Stimulated activated CD8-positive, alpha-beta memory T cell treated with anti-CD3 and anti-CD28 coated beads, Interleukin-15, amount 100 ng/mL, for 4 hours (primary cell): ENCODE measurements around the gene CCND3.

Experiments
- DNase-seq, 2 donors: peaks; one replicate each; pipeline ENCODE4 v3.0.0-alpha.2; 2020; ENCODE audit warnings: low read depth in 2 of 2

Gene CCND3

GRCh38 chr6:41941280-41942066, at the start of gene CCND3:
Gene CCND3, minus strand, starts transcription at chr6:41941808. Its CDS starts 159 bp downstream, at chr6:41941649.
- peak; percentile 64 to 76 for DNase-seq

GRCh38 chr6:41986339-41986738, 44.7 kb upstream of the CCND3 start:
- no peak for DNase-seq

- DNase-seq: no peak
Measured at GRCh38 chr6:41984623-41985022, 43.0 kb upstream of the CCND3 start.

GRCh38 chr6:41976794-41977484, 35.3 kb upstream of the CCND3 start:
- DNase-seq: peak in 1 of 2 donors; percentile 30

GRCh38 chr6:41975276-41975675, 33.7 kb upstream of the CCND3 start:
- DNase-seq: no peak

- no peak for DNase-seq
Measured at GRCh38 chr6:41974281-41974825, 32.7 kb upstream of the CCND3 start.

- no peak for DNase-seq
Measured at GRCh38 chr6:41972826-41973225, 31.2 kb upstream of the CCND3 start.

GRCh38 chr6:41970436-41970846, 28.8 kb upstream of the CCND3 start:
- DNase-seq: peak; percentile 21 to 32

GRCh38 chr6:41967312-41968287, 26.0 kb upstream of the CCND3 start:
- DNase-seq: no peak

- DNase-seq: no peak
Measured at GRCh38 chr6:41966961-41967311, 25.3 kb upstream of the CCND3 start.

- DNase-seq: no peak
Measured at GRCh38 chr6:41966214-41966920, 24.8 kb upstream of the CCND3 start.

GRCh38 chr6:41965429-41966213, 24.0 kb upstream of the CCND3 start:
- no peak for DNase-seq

GRCh38 chr6:41964201-41964887, 22.7 kb upstream of the CCND3 start:
- no peak for DNase-seq

- DNase-seq: no peak
Measured at GRCh38 chr6:41963371-41963770, 21.8 kb upstream of the CCND3 start.

GRCh38 chr6:41960028-41960427, 18.4 kb upstream of the CCND3 start:
- DNase-seq: no peak

- DNase-seq: no peak
Measured at GRCh38 chr6:41958022-41958856, 16.6 kb upstream of the CCND3 start.

GRCh38 chr6:41957117-41957516, 15.5 kb upstream of the CCND3 start:
- DNase-seq: no peak

GRCh38 chr6:41955412-41955811, 13.8 kb upstream of the CCND3 start:
- DNase-seq: no peak

GRCh38 chr6:41954668-41955067, 13.1 kb upstream of the CCND3 start:
- no peak for DNase-seq
